Ishikawa (cell line): Measurements from ENCODE around the gene GMPR.

Experiments
- CEBPB ChIP-seq: IDR thresholded peaks from 2 replicates; pipeline ENCODE4 v1.6.1; 2012
- CREB1 ChIP-seq: IDR thresholded peaks from 2 replicates; pipeline ENCODE4 v1.6.1; 2012; ENCODE audit warnings: low read depth
- EGR1 ChIP-seq: IDR thresholded peaks from 2 replicates; pipeline ENCODE4 v1.6.1; 2012
- EP300 ChIP-seq: IDR thresholded peaks from 2 replicates; pipeline ENCODE4 v1.6.1; 2012; ENCODE audit warnings: borderline replicate concordance
- FOXM1 ChIP-seq: IDR thresholded peaks from 2 replicates; pipeline ENCODE4 v1.6.1; 2012; ENCODE audit warnings: low read depth, borderline replicate concordance
- MAX ChIP-seq: IDR thresholded peaks from 2 replicates; pipeline ENCODE4 v1.6.1; 2012
- NFIC ChIP-seq: IDR thresholded peaks from 2 replicates; pipeline ENCODE4 v1.6.1; 2012
- RAD21 ChIP-seq: IDR thresholded peaks from 2 replicates; pipeline ENCODE4 v1.6.1; 2012; ENCODE audit warnings: low read depth
- REST ChIP-seq: IDR thresholded peaks from 2 replicates; pipeline ENCODE4 v1.6.1; 2012; ENCODE audit warnings: low read depth, mild to moderate bottlenecking
- TAF1 ChIP-seq: IDR thresholded peaks from 2 replicates; pipeline ENCODE4 v1.6.1; 2012; ENCODE audit warnings: low read depth, mild to moderate bottlenecking
- TCF12 ChIP-seq: IDR thresholded peaks from 2 replicates; pipeline ENCODE4 v1.6.1; 2012; ENCODE audit warnings: low read depth
- TEAD4 ChIP-seq: IDR thresholded peaks from 2 replicates; pipeline ENCODE4 v1.6.1; 2012
- USF1 ChIP-seq: IDR thresholded peaks from 2 replicates; pipeline ENCODE4 v1.6.1; 2012
- YY1 ChIP-seq: IDR thresholded peaks from 2 replicates; pipeline ENCODE4 v1.6.1; 2012; ENCODE audit warnings: low read depth
- ZBTB7A ChIP-seq: IDR thresholded peaks from 2 replicates; pipeline ENCODE4 v1.6.1; 2012; ENCODE audit warnings: low read depth

The GMPR gene

GRCh38 chr6:16270178-16270794 lies 31.9 kb downstream of the GMPR start:
- TF ChIP-seq FOXM1 (no peak), EGR1 (no peak), CEBPB (no peak)

- no peak for TF ChIP-seq TAF1
- TF ChIP-seq USF1: no peak
- no peak for TF ChIP-seq CEBPB
- no peak for TF ChIP-seq REST
- TF ChIP-seq ZBTB7A: no peak
- no peak for TF ChIP-seq CREB1
- TF ChIP-seq NFIC: no peak
- no peak for TF ChIP-seq EP300
- TF ChIP-seq TCF12: no peak
These were observed 33.0 kb downstream of the GMPR start for GRCh38 chr6:16271428-16271827.

GRCh38 chr6:16272201-16272600 lies 33.8 kb downstream of the GMPR start:
- TF ChIP-seq REST (no peak), NFIC (no peak), EGR1 (no peak), FOXM1 (no peak), TEAD4 (no peak), CREB1 (no peak), CEBPB (no peak), EP300 (no peak), RAD21 (no peak), USF1 (no peak), ZBTB7A (no peak), TCF12 (no peak), TAF1 (no peak), YY1 (no peak)

- no peak for TF ChIP-seq FOXM1
- no peak for TF ChIP-seq CEBPB
- TF ChIP-seq TAF1: no peak
- TF ChIP-seq EGR1: no peak
- no peak for TF ChIP-seq TCF12
- TF ChIP-seq YY1: no peak
- TF ChIP-seq NFIC: no peak
- no peak for TF ChIP-seq EP300
- TF ChIP-seq MAX: no peak
- TF ChIP-seq REST: no peak
- TF ChIP-seq TEAD4: no peak
- TF ChIP-seq RAD21: no peak
These were observed 34.9 kb downstream of the GMPR start for GRCh38 chr6:16273256-16273655.

- no peak for TF ChIP-seq TCF12
- TF ChIP-seq USF1: no peak
- no peak for TF ChIP-seq TAF1
- no peak for TF ChIP-seq YY1
- TF ChIP-seq REST: no peak
- no peak for TF ChIP-seq ZBTB7A
- TF ChIP-seq EP300: no peak
These were observed 36.1 kb downstream of the GMPR start for GRCh38 chr6:16274483-16274882.
